Measurements from ENCODE around the gene MYBPH.

Gene MYBPH

DNA sequence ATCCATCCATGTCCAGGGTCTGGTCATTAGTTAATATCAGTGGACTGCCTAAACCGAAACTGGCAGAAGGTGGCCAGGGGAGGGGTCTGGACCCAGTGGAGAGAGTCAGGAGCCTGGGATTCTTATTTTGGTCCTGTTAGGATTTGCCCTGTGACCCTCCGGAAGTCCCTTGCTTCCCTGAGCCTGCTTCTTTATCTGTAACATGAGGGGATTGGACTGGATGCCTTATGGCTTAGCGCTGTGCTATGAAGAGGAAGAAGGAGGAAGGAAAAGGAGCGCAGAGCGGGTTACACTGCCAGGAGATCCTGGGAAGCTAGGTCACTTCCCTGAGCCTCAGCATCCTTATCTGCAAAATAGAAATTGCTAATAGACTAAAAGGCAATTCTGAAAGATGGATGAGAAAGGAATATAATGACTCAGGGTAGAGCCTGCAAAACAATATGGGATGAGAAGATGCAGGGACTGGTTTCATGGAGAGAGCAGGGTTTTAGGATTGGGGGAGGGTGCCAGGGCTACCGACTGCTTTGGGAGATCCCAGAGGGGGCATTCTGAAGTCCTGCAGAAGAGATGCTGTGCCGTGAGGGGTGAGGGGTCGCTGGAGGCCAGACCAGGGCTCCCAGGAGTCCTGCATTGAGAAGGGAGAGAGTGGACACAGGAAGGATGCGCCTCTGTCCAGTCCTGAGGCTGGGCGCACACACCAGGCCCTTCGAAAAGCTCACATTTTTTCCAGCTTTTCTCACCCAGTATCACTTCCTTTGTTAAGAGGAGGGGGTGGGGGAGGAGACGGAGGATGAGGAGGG is 48.6 kb downstream of the MYBPH start:
- no peak for DNase-seq

DNA sequence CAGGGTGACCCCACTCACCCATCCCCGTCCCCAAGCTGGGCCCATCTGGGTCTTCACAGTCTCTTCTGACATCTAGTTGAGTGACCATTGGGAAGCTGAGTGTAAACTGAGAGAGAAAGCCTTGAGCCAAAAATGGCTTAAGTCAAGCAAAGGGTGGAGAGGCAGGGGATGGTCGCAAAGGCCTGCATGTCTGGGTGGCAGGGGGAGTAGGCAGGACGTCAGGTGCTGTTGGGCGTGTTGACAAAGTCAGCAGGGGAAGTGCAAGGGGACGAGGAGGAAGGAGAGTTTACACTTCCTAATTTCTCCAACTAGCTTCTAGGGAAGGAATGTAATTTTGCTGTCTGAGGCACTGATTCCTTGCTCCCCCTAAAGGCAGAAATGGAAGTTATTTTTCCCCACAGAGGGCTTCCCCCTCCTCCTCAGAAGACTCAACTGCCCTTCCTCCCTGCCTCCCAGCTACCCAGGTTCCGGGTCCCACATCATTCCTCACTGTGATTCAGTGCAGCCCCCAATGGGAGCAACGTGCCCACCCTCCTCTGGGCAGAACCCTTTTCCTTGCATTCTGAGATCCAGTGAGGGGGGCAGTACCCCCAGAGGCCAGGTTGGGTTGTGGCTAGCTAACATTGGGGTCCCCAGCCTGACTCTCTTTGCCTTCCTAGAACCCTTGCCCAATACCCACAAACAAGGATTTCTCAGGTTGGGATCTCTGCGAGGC is 49.3 kb downstream of the MYBPH start:
- DNase-seq: no peak

DNA sequence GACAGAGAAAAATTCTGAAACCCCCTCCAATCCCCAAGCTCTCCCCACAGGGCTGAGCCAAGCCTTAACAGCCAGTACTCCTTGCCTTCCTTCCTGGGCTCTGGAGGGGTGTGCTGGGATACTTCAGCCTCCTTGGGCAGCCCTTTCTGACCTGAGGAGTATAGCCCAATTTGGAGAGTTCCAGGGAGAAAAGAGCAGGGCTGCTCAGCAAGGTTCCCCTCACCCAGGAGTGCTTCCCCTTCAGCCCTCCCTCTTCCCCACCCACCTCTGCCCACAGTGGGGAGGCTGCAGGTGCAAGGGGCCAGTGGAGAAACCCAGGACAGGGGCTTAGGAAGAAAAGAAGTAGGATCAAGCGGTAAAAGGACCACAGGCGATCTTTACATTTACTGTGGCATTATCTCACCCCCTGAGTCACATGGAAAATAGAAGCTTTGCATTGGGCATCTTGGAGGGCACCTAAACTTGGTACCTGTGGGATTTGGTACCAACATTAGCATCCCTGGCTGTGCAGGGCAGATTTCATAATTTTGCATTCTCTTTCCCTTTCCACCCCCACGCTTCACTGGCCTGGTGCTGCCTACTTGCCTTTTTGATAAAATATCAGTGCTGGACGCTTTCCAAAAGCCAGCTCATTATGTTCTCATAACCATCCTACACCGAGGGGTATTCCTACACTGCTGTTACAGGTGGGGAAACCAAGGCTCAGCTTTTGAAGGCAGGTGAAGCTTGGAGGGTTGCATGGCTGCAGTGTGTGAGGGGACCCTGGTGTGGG is 50.9 kb downstream of the MYBPH start:
- no peak for DNase-seq

DNA sequence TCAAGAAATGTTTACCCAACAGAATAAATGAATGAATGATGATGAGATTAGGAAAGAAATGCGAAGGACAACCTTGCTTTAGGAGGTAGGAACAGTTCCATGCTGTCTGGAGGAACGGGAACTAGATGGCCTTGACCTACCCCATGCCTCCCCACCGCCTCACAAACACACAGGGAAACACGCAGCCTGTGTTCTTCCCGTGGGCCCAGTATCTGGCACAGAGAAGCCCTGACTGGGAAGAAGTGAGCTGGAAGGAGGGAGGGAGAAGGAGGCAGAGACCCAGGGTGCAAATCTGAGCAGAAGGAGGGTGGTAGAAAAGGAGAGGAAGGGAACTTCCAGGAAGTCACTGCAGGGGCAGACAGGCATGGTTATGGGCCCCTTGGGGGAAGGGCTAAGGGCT is 51.6 kb downstream of the MYBPH start:
- no peak for DNase-seq

DNA sequence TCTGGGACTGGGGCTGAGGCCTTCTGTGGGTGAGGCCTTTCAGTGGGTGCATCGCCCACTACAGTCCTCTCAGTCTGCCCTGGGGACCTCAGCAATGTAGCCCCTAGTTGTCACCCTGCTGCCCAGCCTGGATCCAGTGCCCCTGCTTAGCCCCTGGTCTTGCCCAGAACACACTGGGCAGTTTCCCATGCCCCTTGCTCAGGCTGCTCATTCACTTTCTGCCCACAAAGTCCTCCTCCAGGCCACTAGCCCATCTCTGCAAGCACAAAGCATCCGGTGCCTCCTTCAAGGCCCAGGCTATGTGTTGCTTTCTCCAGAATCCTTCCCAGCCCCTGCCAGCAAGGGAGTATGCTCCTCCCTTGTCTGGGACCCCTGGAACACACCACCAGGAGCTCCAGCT is 53.5 kb downstream of the MYBPH start:
- no peak for DNase-seq

DNA sequence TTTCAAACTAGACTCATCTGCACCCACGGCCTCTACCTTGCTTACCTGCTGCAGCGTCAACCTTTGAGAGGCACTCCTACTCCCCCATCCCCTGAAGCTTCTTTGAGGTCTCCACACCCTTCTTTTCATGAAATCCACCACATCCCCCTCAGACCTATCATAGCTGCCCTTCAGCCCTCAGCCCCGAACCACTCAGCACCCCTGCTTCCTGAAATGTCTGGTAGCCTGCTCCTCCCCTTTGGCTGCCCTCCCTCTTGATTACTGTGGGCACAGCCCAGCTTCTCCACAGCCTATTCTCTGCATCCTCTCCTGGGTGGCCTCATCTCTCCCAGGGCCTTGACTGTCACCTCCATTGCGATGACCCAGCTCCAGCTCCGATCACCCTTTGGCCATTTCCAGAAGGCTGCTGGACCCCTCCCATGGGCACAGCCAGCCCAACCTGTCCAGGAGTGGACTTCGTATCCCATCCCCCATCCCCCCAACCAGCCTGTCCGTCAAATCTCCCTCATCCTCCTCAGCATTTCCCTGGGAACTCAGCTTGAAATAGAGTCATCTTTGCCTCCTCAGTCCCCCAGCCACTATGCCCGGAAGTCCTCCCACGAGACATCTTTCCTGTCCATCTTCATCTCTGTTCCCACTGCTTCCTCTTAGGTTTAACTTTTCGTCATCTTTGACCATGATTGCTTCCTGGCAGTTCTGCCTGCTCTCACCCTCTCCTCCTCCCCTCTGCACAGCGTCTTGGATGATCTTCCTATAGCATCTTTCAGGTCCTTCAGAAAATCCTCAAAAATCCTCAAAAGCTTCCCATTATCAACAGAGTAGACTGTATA is 54.2 kb downstream of the MYBPH start:
- DNase-seq: no peak

DNA sequence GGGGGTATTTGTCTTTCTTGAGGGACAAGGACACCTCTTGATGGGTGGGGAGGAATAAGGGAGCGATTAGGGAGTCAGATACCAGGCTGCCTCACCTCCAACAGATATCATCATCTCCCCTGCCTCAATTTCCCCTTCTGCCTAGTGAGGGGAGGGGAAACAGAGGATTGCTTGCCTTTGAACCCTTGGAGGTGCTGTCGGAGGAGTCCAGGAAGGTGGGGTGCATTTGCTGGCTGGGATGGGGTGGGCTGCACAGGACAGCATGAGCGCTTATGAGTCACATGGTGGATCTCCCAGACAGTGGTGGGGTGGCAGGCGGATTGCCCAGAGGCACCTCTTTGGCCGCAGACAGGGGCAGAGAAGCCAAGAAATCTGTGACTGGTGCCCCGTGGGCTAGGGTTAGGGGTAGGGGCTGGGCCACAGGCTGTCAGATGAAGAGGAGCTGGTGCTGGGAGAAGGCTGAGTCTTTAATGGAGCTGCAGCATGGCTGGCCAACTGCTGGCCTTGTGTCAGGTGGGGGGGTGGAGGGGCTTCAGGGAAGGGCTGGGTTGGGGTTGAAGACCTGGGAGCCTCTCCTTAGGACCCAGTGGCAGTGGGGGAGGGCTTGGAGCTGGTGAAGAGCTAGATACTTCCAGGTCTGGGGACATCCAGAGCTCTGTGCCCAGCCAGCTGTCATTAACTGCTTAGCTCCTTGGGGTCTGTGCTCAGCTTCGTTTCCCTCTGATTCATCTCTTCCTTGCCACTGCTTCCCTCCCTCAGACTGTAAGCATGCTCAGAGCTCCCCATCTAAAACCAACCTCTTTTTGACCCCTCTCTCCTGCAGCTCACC is 55.1 kb downstream of the MYBPH start:
- DNase-seq: no peak
